8988T (cell line): Measurements from ENCODE around the gene OPRD1.
A peak's percentile ranks its signal among the peaks of the same experiment; 100 is the strongest.

ENCODE experiments used
- DNase-seq: peaks from one replicate; pipeline ENCODE4 v3.0.0; 2011

Gene OPRD1

GRCh38 chr1:28886731-28887418 lies 74.9 kb downstream of the OPRD1 start:
- peak; percentile 94 for DNase-seq

- no peak for DNase-seq
These were observed 75.5 kb downstream of the OPRD1 start for GRCh38 chr1:28887419-28887834.

DNA sequence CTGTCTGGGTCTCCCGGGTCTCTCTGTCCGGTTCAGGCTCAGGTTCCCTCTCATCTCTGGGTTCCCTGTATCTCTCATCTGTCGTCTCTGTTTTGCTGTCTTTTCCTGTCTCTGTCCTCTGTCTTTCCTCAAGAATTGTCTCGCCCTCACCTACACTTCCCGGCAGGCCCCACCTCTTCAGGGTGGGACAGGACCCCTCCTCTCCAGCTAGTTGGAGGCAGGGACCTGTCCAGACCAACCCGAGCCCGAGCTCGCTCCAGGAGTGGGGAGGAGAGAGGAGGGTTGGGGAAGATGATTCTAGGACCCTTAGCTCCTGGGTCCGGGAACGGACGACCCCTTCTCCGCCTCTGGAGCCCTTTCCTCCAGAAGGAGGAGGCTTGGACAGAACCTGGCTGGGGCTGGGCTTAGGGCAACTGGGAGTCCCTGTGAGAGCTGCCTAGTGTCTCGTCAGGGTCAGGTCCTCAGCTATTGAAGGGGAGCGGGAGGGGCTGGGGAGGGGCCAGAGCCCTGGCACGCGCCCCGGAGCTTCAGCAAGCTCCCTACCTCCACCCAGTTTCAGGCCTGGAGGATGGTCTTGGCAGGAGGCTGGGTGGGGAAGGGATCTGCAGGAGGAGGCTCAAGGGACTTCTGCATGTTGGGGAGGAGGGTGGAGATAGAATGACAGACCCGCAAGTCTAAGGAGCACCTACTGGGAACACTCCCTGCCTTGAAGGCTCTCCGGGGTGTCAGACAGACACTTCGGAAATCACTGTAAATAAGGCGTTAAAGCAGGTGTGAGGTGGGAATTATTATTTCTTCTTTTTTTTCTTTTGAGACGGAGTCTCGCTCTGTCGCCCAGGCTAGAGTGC lies 76.1 kb downstream of the OPRD1 start:
- DNase-seq = no peak

GRCh38 chr1:28888915-28889314 lies 76.9 kb downstream of the OPRD1 start:
- DNase-seq = no peak

GRCh38 chr1:28889357-28889756 lies 77.4 kb downstream of the OPRD1 start:
- no peak for DNase-seq

DNA sequence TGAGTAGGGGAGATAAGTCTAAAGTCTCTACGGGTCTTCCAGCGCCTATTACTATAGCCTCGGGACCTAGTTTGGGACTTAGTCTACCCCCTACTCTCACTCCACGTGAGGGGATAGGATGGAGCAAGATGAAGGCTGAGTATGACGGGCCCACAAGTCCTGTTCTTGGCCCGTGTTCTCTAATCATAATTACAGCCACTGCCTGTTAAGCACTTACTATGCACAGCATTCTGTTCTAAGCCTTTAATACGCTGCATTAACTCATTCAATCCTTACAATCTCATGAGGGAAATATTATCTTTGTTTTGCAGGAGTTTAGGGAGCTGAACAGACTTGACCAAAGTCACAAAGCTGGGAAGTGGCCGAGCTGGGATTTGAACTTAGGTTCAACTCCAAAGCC lies 78.5 kb downstream of the OPRD1 start:
- DNase-seq = no peak

DNA sequence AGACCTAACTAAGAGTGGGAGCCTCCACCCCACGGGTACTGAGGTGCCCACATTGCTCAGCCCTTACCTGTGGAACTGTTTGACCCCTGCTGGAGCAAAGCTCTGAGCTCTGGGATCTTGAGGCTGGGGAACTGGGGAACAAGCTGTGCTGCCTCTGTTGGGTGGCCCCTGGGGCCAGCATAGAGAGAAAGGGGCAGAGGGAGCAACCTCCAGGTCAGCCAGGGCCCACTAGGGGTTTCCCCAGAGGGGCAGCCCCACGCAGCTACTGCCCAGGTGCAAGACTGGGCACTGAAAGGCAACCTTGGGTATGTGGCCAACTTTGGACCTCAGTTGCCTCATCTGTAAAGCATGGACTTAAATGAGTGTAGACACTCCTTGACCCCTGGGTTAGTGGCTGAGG lies 78.9 kb downstream of the OPRD1 start:
- DNase-seq = no peak

GRCh38 chr1:28891256-28891655 lies 79.3 kb downstream of the OPRD1 start:
- DNase-seq = no peak

GRCh38 chr1:28893403-28894102 lies 81.6 kb downstream of the OPRD1 start:
- no peak for DNase-seq

DNA sequence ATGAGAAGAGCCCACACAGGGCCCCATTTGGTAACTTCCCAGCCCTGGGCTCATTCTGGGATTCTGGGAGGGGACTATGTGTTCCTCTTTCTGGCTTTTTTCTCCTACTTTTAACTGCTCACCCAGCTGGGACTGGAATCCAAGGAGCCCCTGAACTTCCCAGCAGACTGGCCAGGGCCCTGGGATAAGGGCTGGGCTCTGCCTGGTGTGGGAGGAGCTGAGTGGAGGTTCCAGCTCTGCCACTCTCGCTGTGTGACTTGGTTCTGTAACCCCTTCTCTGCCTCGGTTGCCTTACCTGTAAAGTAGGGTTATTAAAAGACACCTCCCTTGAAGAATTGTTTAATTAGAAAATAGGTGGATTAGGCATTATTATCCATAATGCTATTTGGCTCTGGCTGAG lies 82.8 kb downstream of the OPRD1 start:
- DNase-seq = no peak

- no peak for DNase-seq
These were observed 84.1 kb downstream of the OPRD1 start for GRCh38 chr1:28895896-28896608.

DNA sequence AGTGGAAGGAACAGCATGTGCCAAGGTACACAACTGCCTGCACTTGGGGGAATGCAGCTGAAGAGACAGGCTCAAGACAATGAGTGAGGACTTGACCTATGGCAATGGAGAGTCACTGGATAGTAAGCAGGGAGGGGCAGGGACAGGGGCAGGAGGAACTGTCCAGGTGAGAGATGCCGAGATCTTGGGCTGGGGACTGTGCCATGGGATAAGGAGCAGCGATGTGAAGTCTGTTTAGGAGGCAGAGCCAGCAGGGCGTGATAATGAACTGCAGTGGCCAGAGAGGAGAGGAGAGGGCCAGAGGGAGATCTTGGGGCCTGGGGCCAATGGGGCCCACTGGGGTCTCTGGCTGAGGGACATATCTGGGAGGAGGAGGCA lies 84.6 kb downstream of the OPRD1 start:
- no peak for DNase-seq

GRCh38 chr1:28897789-28898188 lies 85.8 kb downstream of the OPRD1 start:
- no peak for DNase-seq

GRCh38 chr1:28898405-28898881 lies 86.5 kb downstream of the OPRD1 start:
- DNase-seq = no peak

DNA sequence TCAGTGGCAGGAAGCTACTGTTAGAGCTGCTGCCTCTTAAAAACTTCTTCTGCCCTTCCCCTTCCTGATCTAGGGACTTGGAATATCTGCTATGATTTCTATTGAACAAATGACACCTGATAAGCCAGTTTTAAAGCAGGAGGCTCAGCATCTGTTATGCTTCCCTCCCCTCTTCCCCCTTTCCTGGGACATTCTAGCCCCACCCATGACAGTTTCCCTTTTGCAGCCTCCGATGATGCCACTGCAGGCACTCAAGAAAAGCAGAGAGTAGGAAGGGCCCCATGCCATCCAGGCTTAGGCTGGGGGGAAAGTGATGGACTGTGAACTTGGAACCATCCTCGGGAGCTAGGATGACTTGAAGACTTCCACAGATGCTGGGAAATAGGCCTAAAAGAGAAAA lies 87.3 kb downstream of the OPRD1 start:
- DNase-seq = no peak

DNA sequence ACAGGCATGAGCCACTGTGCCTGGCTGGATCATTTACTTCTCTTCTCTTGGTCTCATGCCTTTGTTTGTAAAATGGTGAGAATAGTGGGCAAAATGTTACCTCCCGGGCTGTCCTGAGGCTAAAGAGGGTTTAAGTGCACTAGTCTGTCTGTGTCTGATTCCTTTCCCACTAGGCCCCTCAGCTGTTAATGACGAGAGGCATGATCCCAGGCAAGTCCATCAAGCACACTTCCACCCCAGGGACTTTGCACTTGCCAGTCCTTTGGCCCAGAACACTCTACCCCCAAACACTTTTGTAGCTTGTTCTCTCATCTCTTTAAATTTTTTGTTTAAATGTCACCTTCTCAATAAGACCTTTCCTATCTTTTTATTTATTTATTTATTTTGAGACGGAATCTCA lies 88.6 kb downstream of the OPRD1 start:
- DNase-seq = no peak

DNA sequence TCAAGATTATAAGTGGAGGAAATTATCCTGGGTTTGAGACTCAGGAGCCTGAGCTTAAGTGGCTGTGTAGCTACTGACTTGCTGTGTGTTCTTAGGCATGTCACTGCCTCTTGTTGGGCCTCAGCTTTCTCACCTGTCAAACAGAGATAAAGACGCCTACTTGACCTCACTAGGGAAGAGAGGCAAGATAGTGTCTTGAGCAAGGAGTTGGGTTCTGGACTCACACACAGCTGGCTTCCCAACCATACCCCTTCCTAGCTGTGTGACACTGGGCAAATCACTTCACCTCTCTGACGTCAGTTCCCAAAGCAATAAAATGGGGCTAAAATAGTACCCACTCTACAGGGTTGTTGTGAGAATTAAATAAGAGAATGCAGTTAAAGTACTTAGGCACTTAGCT lies 90.8 kb downstream of the OPRD1 start:
- DNase-seq = no peak

DNA sequence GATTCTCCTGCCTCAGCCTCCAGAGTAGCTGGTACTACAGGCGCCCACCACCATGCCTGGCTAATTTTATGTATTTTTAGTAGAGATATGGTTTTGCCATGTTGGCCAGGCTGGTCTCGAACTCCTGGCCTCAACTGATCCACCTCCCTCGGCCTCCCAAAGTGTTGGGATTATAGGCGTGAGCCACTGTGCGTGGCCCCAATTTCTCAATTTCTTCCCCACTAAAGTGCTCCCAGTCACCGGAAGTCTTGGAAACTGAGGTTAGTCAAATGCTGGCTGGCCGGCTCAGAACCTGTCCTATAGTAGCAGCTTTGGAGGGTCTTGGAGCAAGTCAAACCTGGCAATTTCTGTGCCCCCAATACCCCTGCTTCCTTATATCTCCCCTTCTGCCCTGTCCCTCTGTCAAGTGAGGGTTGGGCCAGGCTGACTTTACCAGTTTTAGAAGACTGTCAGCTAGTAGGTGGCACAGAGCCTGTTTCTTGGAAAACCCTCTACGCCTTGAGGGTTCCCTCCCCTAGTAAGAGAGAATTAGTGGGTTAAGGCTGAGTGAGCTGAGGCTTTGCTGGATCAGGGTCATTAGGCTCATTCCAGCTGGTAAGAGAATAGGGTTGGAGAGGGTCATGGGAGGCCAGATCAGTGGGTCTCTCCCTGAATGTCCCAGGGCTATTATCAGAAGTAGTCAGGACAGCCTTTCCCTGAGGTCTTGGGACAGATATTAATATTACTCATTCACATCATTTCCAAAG lies 94.1 kb downstream of the OPRD1 start:
- DNase-seq = no peak

DNA sequence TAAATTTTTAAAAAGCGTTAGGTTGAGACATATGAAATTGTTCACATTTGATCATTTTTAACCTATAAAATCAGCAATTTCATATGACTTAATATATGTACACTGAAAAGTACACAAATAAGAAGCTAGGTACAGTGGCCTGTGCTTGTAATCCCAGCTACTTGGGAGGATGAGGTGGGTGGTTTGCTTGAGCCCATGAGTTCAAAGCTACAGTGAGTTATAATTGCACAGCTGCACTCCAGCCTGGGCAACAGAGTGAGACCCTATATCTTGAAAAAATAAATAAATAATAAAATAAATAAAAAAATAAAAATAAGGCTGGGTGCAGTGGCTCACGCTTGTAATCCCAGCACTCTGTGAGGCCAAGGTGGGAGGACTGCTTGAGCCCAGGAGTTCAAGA lies 97.2 kb downstream of the OPRD1 start:
- DNase-seq = no peak

- no peak for DNase-seq
These were observed 98.6 kb downstream of the OPRD1 start for GRCh38 chr1:28910379-28911115.

DNA sequence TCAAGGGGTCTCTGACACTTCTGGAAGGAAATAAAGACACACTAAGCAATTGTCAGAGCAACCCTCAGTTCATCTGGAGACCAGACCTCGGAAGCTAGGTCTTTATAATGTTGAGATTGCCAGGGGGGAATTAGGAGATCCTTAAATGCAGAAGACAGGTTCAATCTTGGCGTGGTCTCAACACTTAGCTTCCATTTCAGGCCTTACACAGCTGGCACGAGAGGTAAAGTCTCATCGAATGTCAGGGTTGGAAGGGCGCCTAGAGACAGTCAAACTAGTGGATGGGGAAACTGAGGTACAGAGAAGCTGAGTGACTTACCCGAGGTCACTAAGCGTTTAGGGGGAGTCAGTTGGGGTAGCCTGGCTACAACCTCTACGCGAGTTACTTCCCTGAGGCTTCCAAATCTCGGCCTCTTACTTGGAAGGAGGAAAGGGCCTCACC lies 101.8 kb downstream of the OPRD1 start:
- DNase-seq = no peak
